Central memory CD8-positive, alpha-beta T cell (primary cell): ENCODE data around the gene NPEPPS.
A peak's percentile ranks its signal among the peaks of the same experiment; 100 is the strongest.
"Not testable (repeated sequence)": the region's sequence is repeated elsewhere in the genome, so short reads cannot be mapped to it uniquely, and the experiment has no call there.

Experiments used
- ATAC-seq: fragments of 150-1000 bp; cut with Tn5 transposase; replicated peaks from 2 replicates; pipeline ENCODE4 v1.10.0; 2022; ENCODE audit warnings: mild to moderate bottlenecking, moderate FRiP score, moderate number of reproducible peaks; ENCODE audit not compliant: poor library complexity, severe bottlenecking; ENCODE audit errors: extremely low read depth
- DNase-seq, 2 donors: peaks; one replicate each; pipeline ENCODE4 v3.0.0; 2021; ENCODE audit warnings: low spot score in 2 of 2
- H3K27ac Mint-ChIP-seq: one replicate; pipeline ENCODE4 v1.8.0; 2022; ENCODE audit warnings: low read depth, mild to moderate bottlenecking, moderate library complexity, mixed read lengths
- H3K27me3 Mint-ChIP-seq: one replicate; pipeline ENCODE4 v1.8.0; 2022; ENCODE audit warnings: mixed read lengths
- H3K36me3 Mint-ChIP-seq: one replicate; pipeline ENCODE4 v1.8.0; 2022; ENCODE audit warnings: mild to moderate bottlenecking, moderate library complexity, mixed read lengths; ENCODE audit not compliant: insufficient read depth
- H3K4me1 Mint-ChIP-seq: one replicate; pipeline ENCODE4 v1.8.0; 2022; ENCODE audit warnings: mixed read lengths
- H3K4me3 Mint-ChIP-seq: one replicate; pipeline ENCODE4 v1.8.0; 2022; ENCODE audit warnings: mild to moderate bottlenecking, moderate library complexity, mixed read lengths
- H3K9me3 Mint-ChIP-seq: one replicate; pipeline ENCODE4 v1.8.0; 2022; ENCODE audit warnings: mixed read lengths

The NPEPPS gene

DNA sequence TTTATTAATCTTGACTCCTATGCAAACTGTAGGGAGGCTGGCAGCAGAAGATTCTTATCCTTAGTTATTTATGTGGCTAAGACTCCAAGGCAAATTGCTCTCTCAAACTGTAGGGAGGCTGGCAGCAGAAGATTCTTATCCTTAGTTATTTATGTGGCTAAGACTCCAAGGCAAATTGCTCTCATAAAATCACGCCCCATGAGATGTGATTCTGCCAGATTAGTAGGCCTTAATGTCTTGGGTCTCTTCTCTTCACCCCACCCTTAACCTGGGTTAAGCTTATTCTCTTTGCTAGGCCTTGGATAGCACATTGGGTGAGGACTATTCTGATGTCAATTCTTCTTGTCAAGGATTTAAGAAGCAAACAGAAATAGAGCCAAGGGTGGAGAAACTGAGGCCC, 9.5 kb upstream of the NPEPPS start:
- DNase-seq, H3K36me3 Mint-ChIP-seq, ATAC-seq, H3K4me1 Mint-ChIP-seq, H3K27ac Mint-ChIP-seq, H3K9me3 Mint-ChIP-seq, H3K27me3 Mint-ChIP-seq, H3K4me3 Mint-ChIP-seq: not testable (repeated sequence)

DNA sequence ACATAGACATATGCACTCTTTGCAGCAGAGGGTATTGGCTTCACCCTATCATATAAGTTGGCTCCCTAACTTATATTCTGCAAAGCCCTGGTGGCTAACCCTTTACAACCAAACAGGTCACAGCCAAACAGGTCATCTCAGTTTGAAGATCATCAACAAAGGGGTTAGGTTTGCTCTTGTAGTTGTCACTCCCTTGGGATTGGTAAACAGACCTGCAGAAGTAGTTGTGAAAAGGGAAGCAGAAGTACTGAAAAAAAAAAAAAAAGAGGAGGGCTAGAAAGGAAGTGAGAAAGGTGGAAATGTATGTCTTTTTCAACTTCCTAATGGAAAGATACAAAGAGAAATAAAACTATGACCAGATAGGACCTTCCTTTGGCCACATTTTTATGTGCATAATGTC, 8.6 kb upstream of the NPEPPS start:
- not testable (repeated sequence) for H3K4me1 Mint-ChIP-seq, H3K27me3 Mint-ChIP-seq, H3K4me3 Mint-ChIP-seq, H3K36me3 Mint-ChIP-seq, DNase-seq, ATAC-seq, H3K27ac Mint-ChIP-seq, H3K9me3 Mint-ChIP-seq

DNA sequence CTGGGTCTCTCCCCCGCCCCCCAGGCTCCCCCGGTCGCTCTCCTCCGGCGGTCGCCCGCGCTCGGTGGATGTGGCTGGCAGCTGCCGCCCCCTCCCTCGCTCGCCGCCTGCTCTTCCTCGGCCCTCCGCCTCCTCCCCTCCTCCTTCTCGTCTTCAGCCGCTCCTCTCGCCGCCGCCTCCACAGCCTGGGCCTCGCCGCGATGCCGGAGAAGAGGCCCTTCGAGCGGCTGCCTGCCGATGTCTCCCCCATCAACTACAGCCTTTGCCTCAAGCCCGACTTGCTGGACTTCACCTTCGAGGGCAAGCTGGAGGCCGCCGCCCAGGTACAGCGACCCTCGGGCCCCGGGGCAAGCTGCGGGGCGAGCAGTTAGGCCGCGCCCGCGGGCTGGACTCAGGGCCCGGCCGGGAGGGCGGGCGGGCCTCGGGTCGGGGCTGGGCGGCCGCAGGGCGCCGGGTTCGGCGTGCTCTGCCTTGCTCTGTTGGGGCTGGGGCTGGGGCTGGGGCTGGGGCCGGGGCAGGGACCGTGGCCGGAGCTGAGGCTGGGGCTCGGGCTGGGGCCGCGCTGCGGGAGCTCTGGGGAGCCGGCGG, 419 bp downstream of the NPEPPS start:
- not testable (repeated sequence) for H3K27me3 Mint-ChIP-seq, H3K9me3 Mint-ChIP-seq, H3K36me3 Mint-ChIP-seq
- DNase-seq: peak; percentile 15 to 21
- ATAC-seq: peak; percentile 67
- Mint-ChIP-seq H3K4me3 (peak overlapping the region; percentile 87), H3K27ac (peak overlapping the region; percentile 79), H3K4me1 (peaks cover 14% of the 10 kb centered on the region)

DNA sequence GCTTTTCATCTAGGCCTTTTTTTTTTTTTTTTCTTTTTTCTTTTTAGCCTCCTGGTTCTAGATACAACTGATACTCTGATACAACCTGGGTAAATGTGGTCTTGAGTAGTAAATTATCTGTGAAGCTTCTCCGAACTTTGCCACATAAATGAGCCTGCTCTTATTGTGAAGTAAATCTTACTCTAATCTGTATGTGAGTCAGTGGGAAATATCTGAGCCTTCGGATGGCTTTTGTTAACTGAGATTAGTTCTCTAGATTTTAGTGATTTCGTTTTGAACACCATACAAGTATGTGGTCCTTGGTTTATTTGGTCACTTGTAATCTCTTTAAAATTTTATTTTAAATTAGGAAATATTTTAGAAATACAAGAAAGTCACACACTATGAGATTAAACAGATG, 8.2 kb downstream of the NPEPPS start:
- not testable (repeated sequence) for H3K4me1 Mint-ChIP-seq, H3K36me3 Mint-ChIP-seq, H3K9me3 Mint-ChIP-seq, H3K27me3 Mint-ChIP-seq, ATAC-seq, DNase-seq, H3K4me3 Mint-ChIP-seq
- H3K27ac Mint-ChIP-seq: peak overlapping the region; percentile 29

DNA sequence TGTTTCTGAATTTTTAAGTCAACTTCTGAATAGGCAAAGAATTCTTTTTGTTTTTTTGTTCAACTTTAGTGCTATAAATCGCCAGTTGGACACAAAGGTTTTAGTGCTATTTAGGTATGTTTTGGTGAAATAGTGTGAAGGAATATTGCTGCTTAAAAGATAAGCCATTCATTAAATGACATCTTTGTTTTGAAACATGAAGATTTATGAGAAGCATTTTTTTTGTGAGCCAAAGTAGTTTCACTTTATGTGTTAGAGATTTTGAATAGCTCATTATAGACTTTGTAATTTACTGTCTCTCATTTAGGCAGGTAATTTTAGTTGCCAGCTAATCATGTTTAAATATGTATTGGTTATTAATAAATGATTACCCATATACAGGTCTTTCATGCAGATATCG, 10.8 kb downstream of the NPEPPS start:
- not testable (repeated sequence) for H3K36me3 Mint-ChIP-seq, H3K4me3 Mint-ChIP-seq, H3K9me3 Mint-ChIP-seq, DNase-seq, H3K27ac Mint-ChIP-seq, H3K4me1 Mint-ChIP-seq, ATAC-seq, H3K27me3 Mint-ChIP-seq

DNA sequence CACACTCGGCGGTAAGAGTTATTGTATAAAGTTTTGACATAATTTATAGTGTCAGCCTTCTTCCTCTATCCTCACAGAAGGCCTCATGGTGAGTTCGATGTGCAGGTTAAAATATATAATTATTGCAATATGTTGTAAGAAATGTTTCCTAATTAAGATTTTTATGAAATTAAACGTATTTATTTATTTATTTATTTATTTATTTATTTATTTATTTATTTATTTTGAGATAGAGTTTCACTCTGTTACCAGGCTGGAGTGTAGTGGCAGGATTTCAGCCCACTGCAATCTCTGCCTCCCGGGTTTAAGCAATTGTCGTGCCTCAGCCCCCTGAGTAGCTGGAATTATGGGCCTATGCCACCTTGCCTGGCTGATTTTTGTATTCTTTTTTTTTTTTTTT, 13.4 kb downstream of the NPEPPS start:
- ATAC-seq, H3K4me3 Mint-ChIP-seq, H3K9me3 Mint-ChIP-seq, H3K27ac Mint-ChIP-seq, DNase-seq, H3K4me1 Mint-ChIP-seq, H3K27me3 Mint-ChIP-seq: not testable (repeated sequence)
- H3K36me3 Mint-ChIP-seq: peaks cover 18% of the 10 kb centered on the region

DNA sequence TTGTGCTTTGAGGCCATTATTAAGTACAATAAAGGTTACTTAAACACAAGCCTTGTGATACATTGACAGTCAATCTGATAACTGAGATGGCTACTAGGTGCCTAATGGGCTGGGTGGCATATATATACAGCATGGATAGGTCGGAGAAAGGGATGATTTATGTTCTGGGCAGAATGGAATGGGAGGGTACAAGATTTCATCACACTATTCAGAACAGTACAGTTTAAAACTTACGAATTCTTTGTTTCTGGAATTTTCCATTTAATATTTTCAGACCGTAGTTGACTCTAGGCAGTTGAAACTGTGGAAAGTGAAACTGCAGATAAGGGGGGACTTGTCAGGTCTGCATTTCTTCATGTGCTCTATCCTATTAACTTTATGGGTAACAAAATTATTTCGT, 23.8 kb downstream of the NPEPPS start:
- DNase-seq, ATAC-seq: not testable (repeated sequence)
- H3K36me3 Mint-ChIP-seq: peaks cover 11% of the 10 kb centered on the region

DNA sequence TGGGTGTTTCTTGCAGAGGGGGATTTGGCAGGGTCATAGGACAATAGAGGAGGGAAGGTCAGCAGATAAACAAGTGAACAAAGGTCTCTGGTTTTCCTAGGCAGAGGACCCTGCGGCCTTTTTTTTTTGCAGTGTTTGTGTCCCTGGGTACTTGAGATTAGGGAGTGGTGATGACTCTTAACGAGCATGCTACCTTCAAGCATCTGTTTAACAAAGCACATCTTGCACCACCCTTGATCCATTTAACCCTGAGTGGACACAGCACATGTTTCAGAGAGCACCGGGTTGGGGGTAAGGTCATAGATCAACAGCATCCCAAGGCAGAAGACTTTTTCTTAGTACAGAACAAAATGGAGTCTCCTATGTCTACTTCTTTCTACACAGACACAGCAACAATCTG, 25.2 kb downstream of the NPEPPS start:
- not testable (repeated sequence) for ATAC-seq, H3K4me3 Mint-ChIP-seq, H3K9me3 Mint-ChIP-seq, DNase-seq, H3K36me3 Mint-ChIP-seq, H3K27me3 Mint-ChIP-seq, H3K27ac Mint-ChIP-seq
- H3K4me1 Mint-ChIP-seq: peaks cover 12% of the 10 kb centered on the region

More for the DNA sequence above, 23.8 kb downstream of the NPEPPS start:
- H3K27me3 Mint-ChIP-seq, H3K4me3 Mint-ChIP-seq, H3K4me1 Mint-ChIP-seq, H3K9me3 Mint-ChIP-seq, H3K27ac Mint-ChIP-seq: not testable (repeated sequence)

DNA sequence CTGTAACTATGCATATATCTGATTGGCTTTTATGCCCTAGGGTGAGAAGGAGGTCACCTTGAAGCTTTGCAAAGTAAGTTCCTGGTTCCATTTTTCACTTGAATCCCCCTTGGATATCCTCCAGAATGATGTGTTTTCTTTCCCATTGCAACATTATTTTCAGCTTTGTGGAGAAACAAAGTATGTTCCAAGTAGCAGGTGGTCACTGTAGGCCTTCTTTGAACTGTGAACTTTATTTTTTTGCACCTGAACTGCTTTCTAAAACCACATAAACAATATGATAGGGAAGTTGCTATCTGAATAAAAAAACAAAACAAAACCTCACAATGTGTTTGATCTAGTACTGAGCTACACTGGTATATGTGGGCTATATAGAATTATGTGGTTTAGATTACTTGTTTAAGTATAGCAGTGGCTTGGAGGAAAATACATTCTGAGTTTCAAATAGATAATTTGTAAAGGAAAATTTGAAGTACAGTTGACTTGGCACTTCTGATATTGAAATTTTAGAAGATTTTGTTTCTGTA, 29.7 kb downstream of the NPEPPS start:
- H3K27me3 Mint-ChIP-seq, H3K4me3 Mint-ChIP-seq, H3K27ac Mint-ChIP-seq, DNase-seq, H3K9me3 Mint-ChIP-seq, H3K36me3 Mint-ChIP-seq: not testable (repeated sequence)
- peaks cover 21% of the 10 kb centered on the region for H3K4me1 Mint-ChIP-seq
- peak; percentile 24 for ATAC-seq

DNA sequence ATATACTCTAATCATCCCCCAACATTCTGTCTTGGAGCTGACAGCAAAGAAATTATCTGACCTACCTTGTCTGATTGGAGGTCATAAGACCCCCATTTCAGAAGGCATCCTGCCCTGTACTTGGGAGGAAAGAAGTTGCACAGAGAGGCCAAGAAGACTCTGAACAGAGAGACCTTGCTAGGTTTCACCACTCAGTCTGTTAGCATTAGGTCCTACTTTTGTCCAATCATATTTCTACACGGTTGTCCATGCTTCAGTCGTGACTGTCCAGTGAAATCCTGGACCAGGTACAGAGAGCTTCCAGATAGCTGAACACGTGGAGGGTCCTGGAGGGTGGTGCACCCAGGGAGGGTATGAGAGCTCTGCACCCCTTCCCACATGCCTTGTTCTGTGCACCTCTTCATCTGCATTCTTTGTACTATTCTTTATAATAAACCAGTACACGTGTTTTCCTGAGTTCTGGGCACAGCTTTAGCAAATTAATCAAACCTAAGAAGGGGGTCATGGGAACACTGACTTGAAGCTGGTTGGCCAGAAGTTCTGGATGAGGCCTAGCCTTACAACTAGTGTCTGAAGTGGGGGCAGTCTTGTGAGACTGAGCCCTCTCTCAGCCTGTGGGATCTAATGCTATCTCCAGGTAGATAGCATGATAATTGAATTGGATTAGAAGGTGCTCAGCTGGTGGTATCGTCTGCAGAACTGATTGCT, 30.9 kb downstream of the NPEPPS start:
- H3K36me3 Mint-ChIP-seq, DNase-seq, H3K27me3 Mint-ChIP-seq, ATAC-seq, H3K4me3 Mint-ChIP-seq, H3K9me3 Mint-ChIP-seq: not testable (repeated sequence)
- H3K4me1 Mint-ChIP-seq: peaks cover 21% of the 10 kb centered on the region
- peak overlapping the region; percentile 54 for H3K27ac Mint-ChIP-seq

DNA sequence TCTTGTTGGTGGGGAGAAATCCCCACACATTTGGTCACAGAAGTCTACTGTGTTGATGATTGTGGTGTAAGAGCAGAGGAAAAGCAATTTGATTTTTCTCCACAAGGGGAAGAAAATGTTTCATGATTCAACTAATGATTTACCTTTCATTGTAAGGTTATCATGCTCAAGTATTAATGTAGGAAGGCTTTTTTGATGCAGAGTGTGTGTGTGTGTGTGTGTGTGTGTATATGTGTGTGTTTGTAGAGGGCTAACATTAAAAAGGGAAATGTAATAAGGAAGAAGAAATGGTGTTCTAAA, 31.4 kb downstream of the NPEPPS start:
- peak; percentile 32 for ATAC-seq
- not testable (repeated sequence) for DNase-seq, H3K4me3 Mint-ChIP-seq, H3K27me3 Mint-ChIP-seq, H3K36me3 Mint-ChIP-seq, H3K9me3 Mint-ChIP-seq
- Mint-ChIP-seq H3K4me1 (peaks cover 21% of the 10 kb centered on the region), H3K27ac (peak overlapping the region; percentile 54)

DNA sequence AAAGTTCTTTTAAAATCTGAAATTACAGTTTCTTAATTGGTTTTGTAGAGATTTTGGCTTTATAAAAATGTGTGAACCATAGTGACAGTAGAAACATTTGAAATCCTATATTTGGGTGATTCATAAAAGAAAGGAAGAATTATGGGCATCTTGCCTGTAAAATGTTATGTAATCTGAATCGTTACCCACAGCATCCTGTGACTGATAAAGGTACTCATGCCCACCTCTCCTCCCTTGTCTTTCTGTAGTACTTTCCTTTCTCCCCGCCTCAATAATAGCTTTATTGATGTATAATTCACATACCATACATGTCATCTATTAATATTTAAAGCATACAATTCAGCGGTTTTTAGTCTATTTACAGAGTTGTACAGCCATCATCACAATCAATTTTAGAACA, 36.4 kb downstream of the NPEPPS start:
- not testable (repeated sequence) for DNase-seq, ATAC-seq, H3K4me1 Mint-ChIP-seq, H3K27ac Mint-ChIP-seq, H3K9me3 Mint-ChIP-seq, H3K27me3 Mint-ChIP-seq, H3K4me3 Mint-ChIP-seq
- peaks cover 11% of the 10 kb centered on the region for H3K36me3 Mint-ChIP-seq

DNA sequence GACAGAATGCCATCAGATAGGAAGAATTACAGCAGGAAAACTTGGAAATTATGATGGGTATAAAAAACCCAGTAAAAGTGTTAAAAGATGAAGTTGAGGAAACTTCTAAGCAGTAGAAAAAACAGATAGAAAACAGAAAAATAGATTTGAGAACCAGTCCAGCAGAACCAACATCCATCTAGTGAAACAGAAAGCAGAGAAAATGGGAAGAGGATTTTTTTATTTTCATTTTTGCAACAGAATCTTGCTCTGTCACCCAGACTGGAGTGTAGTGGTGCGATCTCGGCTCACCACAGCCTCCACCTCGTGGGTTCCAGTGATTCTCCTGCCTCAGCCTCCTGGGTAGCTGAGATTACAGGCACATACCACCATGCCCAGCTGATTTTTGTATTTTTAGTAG, 41.7 kb downstream of the NPEPPS start:
- not testable (repeated sequence) for H3K27ac Mint-ChIP-seq, H3K27me3 Mint-ChIP-seq, H3K4me1 Mint-ChIP-seq, ATAC-seq, H3K4me3 Mint-ChIP-seq, DNase-seq, H3K9me3 Mint-ChIP-seq
- peaks cover 12% of the 10 kb centered on the region for H3K36me3 Mint-ChIP-seq
